ENCODE measurements around the gene SORCS3.

SORCS3 gene

GRCh38 chr10:104683567-104683966 lies 42.5 kb downstream of the SORCS3 start:
- no peak for TF ChIP-seq CTCF (IDR thresholded peaks at IDR 0.05; ENCODE audit: extremely low read depth, insufficient read depth, missing control alignments)
- DNase-seq (ENCODE audit: low spot score): no peak
- in situ Hi-C loops (cut with MboI; ENCODE audit: low pct_unique_long_range_greater_than_20kb, low sequenced_read_pairs, unreplicated experiment): no loop called here

GRCh38 chr10:104686829-104687228 lies 45.7 kb downstream of the SORCS3 start:
- TF ChIP-seq CTCF (IDR thresholded peaks at IDR 0.05; ENCODE audit: extremely low read depth, insufficient read depth, missing control alignments): no peak
- no peak for DNase-seq (ENCODE audit: low spot score)

GRCh38 chr10:104688251-104689042 lies 47.4 kb downstream of the SORCS3 start:
- no peak for TF ChIP-seq CTCF (IDR thresholded peaks at IDR 0.05; ENCODE audit: extremely low read depth, insufficient read depth, missing control alignments)
- DNase-seq (ENCODE audit: low spot score): no peak
- in situ Hi-C loops (cut with MboI; ENCODE audit: low pct_unique_long_range_greater_than_20kb, low sequenced_read_pairs, unreplicated experiment): no loop called here

More at GRCh38 chr10:104686829-104687228, 45.7 kb downstream of the SORCS3 start:
- in situ Hi-C loops (cut with MboI; ENCODE audit: low pct_unique_long_range_greater_than_20kb, low sequenced_read_pairs, unreplicated experiment): no loop called here

GRCh38 chr10:104689105-104689504 lies 48.0 kb downstream of the SORCS3 start:
- in situ Hi-C loops (cut with MboI; ENCODE audit: low pct_unique_long_range_greater_than_20kb, low sequenced_read_pairs, unreplicated experiment): no loop called here
- TF ChIP-seq CTCF (IDR thresholded peaks at IDR 0.05; ENCODE audit: extremely low read depth, insufficient read depth, missing control alignments): no peak
- DNase-seq (ENCODE audit: low spot score): no peak

GRCh38 chr10:104689547-104689946 lies 48.5 kb downstream of the SORCS3 start:
- in situ Hi-C loops (cut with MboI; ENCODE audit: low pct_unique_long_range_greater_than_20kb, low sequenced_read_pairs, unreplicated experiment): no loop called here
- no peak for TF ChIP-seq CTCF (IDR thresholded peaks at IDR 0.05; ENCODE audit: extremely low read depth, insufficient read depth, missing control alignments)

GRCh38 chr10:104690101-104690500 lies 49.0 kb downstream of the SORCS3 start:
- DNase-seq (ENCODE audit: low spot score): no peak
- in situ Hi-C loops (cut with MboI; ENCODE audit: low pct_unique_long_range_greater_than_20kb, low sequenced_read_pairs, unreplicated experiment): no loop called here
- TF ChIP-seq CTCF (IDR thresholded peaks at IDR 0.05; ENCODE audit: extremely low read depth, insufficient read depth, missing control alignments): no peak

More at GRCh38 chr10:104689547-104689946, 48.5 kb downstream of the SORCS3 start:
- DNase-seq (ENCODE audit: low spot score): no peak
